ENCODE data around the gene TMEM270. TPM values are rescaled to one million over a fixed set of nuclear protein-coding genes. Genes with fewer than 3 reads are reported as not detected.

Gene TMEM270
- total and polyA plus RNA-seq, 4 donors, result not detected

- 74 to 77% methylated on average over 8 of the region's 8 CpGs for WGBS, 2 donors
- intact Hi-C loops (cut with DNase I), result loop anchor here (5.0 kb wide), 5 partner anchors 107 to 537 kb away; no protein-coding TSS in a partner anchor
- Histone ChIP-seq H3K27me3 (ENCODE audit: control insufficient read depth in 1 of 2, insufficient read depth in 2 of 2, low read length in 1 of 2) (no peaks in the 10 kb centered on the region), H3K36me3 (ENCODE audit: control insufficient read depth in 1 of 2, insufficient read depth in 2 of 2, low read length in 1 of 2) (no peaks in the 10 kb centered on the region), H3K27ac (ENCODE audit: low read depth in 1 of 2, low read length in 2 of 2) (no peak overlapping the region), H3K9me3 (ENCODE audit: control insufficient read depth, low read length) (no peaks in the 10 kb centered on the region), H3K4me1 (ENCODE audit: control insufficient read depth in 1 of 2, insufficient read depth in 2 of 2, low read length in 2 of 2) (no peaks in the 10 kb centered on the region), H3K4me3 (ENCODE audit: low read length in 2 of 2) (no peak overlapping the region)
- no peak for DNase-seq
- ATAC-seq (ENCODE audit: low FRiP score), result no peak
Observed at GRCh38 chr7:73864981-73865711, 4.2 kb downstream of the TMEM270 start.

GRCh38 chr7:73865738-73866445 is 4.9 kb downstream of the TMEM270 start:
- intact Hi-C loops (cut with DNase I), result loop anchor here (1.0 to 5.0 kb wide), 7 partner anchors 106 to 536 kb away; no protein-coding TSS in a partner anchor
- peak; percentile 72 for ATAC-seq (ENCODE audit: low FRiP score)
- no peak for DNase-seq

GRCh38 chr7:73866446-73866767 is 5.4 kb downstream of the TMEM270 start:
- Histone ChIP-seq H3K9me3 (ENCODE audit: control insufficient read depth, low read length) (no peaks in the 10 kb centered on the region), H3K27ac (ENCODE audit: low read depth in 1 of 2, low read length in 2 of 2) (no peak overlapping the region), H3K27me3 (ENCODE audit: control insufficient read depth in 1 of 2, insufficient read depth in 2 of 2, low read length in 1 of 2) (no peaks in the 10 kb centered on the region), H3K4me3 (ENCODE audit: low read length in 2 of 2) (no peak overlapping the region), H3K36me3 (ENCODE audit: control insufficient read depth in 1 of 2, insufficient read depth in 2 of 2, low read length in 1 of 2) (no peaks in the 10 kb centered on the region), H3K4me1 (ENCODE audit: control insufficient read depth in 1 of 2, insufficient read depth in 2 of 2, low read length in 2 of 2) (no peaks in the 10 kb centered on the region)
- intact Hi-C loops (cut with DNase I), result loop anchor here (1.0 to 5.0 kb wide), 7 partner anchors 106 to 536 kb away; no protein-coding TSS in a partner anchor
- ATAC-seq (ENCODE audit: low FRiP score) (no peak), DNase-seq (no peak)
- WGBS, 2 donors, result 98 to 100% methylated on average over 1 of the region's 1 CpG

More at GRCh38 chr7:73865738-73866445, 4.9 kb downstream of the TMEM270 start:
- H3K4me1 ChIP-seq (ENCODE audit: control insufficient read depth in 1 of 2, insufficient read depth in 2 of 2, low read length in 2 of 2), result no peaks in the 10 kb centered on the region
- WGBS, 2 donors, result 55 to 60% methylated on average over 6 of the region's 6 CpGs
- H3K36me3 ChIP-seq (ENCODE audit: control insufficient read depth in 1 of 2, insufficient read depth in 2 of 2, low read length in 1 of 2), result no peaks in the 10 kb centered on the region
- no peaks in the 10 kb centered on the region for H3K27me3 ChIP-seq (ENCODE audit: control insufficient read depth in 1 of 2, insufficient read depth in 2 of 2, low read length in 1 of 2)
- H3K27ac ChIP-seq (ENCODE audit: low read depth in 1 of 2, low read length in 2 of 2), result no peak overlapping the region
- no peak overlapping the region for H3K4me3 ChIP-seq (ENCODE audit: low read length in 2 of 2)
- no peaks in the 10 kb centered on the region for H3K9me3 ChIP-seq (ENCODE audit: control insufficient read depth, low read length)

GRCh38 chr7:73869011-73869798 is 8.2 kb downstream of the TMEM270 start:
- peak overlapping the region; percentile 73 to 88 for H3K27ac ChIP-seq (ENCODE audit: low read depth in 1 of 2, low read length in 2 of 2)
- intact Hi-C loops (cut with DNase I), result loop anchor here (5.0 kb wide), 5 partner anchors 103 to 533 kb away; no protein-coding TSS in a partner anchor
- H3K4me1 ChIP-seq (ENCODE audit: control insufficient read depth in 1 of 2, insufficient read depth in 2 of 2, low read length in 2 of 2), result no peaks in the 10 kb centered on the region
- peak; percentile 76 for ATAC-seq (ENCODE audit: low FRiP score)
- H3K27me3 ChIP-seq (ENCODE audit: control insufficient read depth in 1 of 2, insufficient read depth in 2 of 2, low read length in 1 of 2), result no peaks in the 10 kb centered on the region
- no peaks in the 10 kb centered on the region for H3K36me3 ChIP-seq (ENCODE audit: control insufficient read depth in 1 of 2, insufficient read depth in 2 of 2, low read length in 1 of 2)
- 5 to 8% methylated on average over 23 to 24 of the region's 24 CpGs for WGBS, 2 donors
- no peaks in the 10 kb centered on the region for H3K9me3 ChIP-seq (ENCODE audit: control insufficient read depth, low read length)
- no peak overlapping the region for H3K4me3 ChIP-seq (ENCODE audit: low read length in 2 of 2)
- peak; percentile 76 to 91 for DNase-seq

GRCh38 chr7:73870041-73870492 is 9.1 kb downstream of the TMEM270 start:
- peak; percentile 67 to 82 for DNase-seq
- no peaks in the 10 kb centered on the region for H3K4me1 ChIP-seq (ENCODE audit: control insufficient read depth in 1 of 2, insufficient read depth in 2 of 2, low read length in 2 of 2)

GRCh38 chr7:73871163-73872011 is 10.4 kb downstream of the TMEM270 start:
- Histone ChIP-seq H3K27ac (ENCODE audit: low read depth in 1 of 2, low read length in 2 of 2) (peak overlapping the region; percentile 58 to 88), H3K27me3 (ENCODE audit: control insufficient read depth in 1 of 2, insufficient read depth in 2 of 2, low read length in 1 of 2) (no peaks in the 10 kb centered on the region), H3K36me3 (ENCODE audit: control insufficient read depth in 1 of 2, insufficient read depth in 2 of 2, low read length in 1 of 2) (no peaks in the 10 kb centered on the region), H3K4me1 (ENCODE audit: control insufficient read depth in 1 of 2, insufficient read depth in 2 of 2, low read length in 2 of 2) (no peaks in the 10 kb centered on the region), H3K4me3 (ENCODE audit: low read length in 2 of 2) (no peak overlapping the region), H3K9me3 (ENCODE audit: control insufficient read depth, low read length) (no peaks in the 10 kb centered on the region)
- DNase-seq (no peak), ATAC-seq (ENCODE audit: low FRiP score) (peak; percentile 10)
- intact Hi-C loops (cut with DNase I), result no loop called here
- WGBS, 2 donors, result 48 to 58% methylated on average over 20 of the region's 20 CpGs

More at GRCh38 chr7:73870041-73870492, 9.1 kb downstream of the TMEM270 start:
- Histone ChIP-seq H3K9me3 (ENCODE audit: control insufficient read depth, low read length) (no peaks in the 10 kb centered on the region), H3K4me3 (ENCODE audit: low read length in 2 of 2) (no peak overlapping the region), H3K27ac (ENCODE audit: low read depth in 1 of 2, low read length in 2 of 2) (peak overlapping the region; percentile 73 to 88), H3K36me3 (ENCODE audit: control insufficient read depth in 1 of 2, insufficient read depth in 2 of 2, low read length in 1 of 2) (no peaks in the 10 kb centered on the region), H3K27me3 (ENCODE audit: control insufficient read depth in 1 of 2, insufficient read depth in 2 of 2, low read length in 1 of 2) (no peaks in the 10 kb centered on the region)
- 3 to 11% methylated on average over 15 of the region's 15 CpGs for WGBS, 2 donors
- intact Hi-C loops (cut with DNase I), result no loop called here
- peak; percentile 9 for ATAC-seq (ENCODE audit: low FRiP score)

GRCh38 chr7:73872056-73872908 is 11.3 kb downstream of the TMEM270 start:
- H3K27me3 ChIP-seq (ENCODE audit: control insufficient read depth in 1 of 2, insufficient read depth in 2 of 2, low read length in 1 of 2), result no peaks in the 10 kb centered on the region
- no peak overlapping the region for H3K4me3 ChIP-seq (ENCODE audit: low read length in 2 of 2)
- DNase-seq, result no peak
- H3K4me1 ChIP-seq (ENCODE audit: control insufficient read depth in 1 of 2, insufficient read depth in 2 of 2, low read length in 2 of 2), result no peaks in the 10 kb centered on the region
- no peak for ATAC-seq (ENCODE audit: low FRiP score)
- no peaks in the 10 kb centered on the region for H3K36me3 ChIP-seq (ENCODE audit: control insufficient read depth in 1 of 2, insufficient read depth in 2 of 2, low read length in 1 of 2)
- H3K9me3 ChIP-seq (ENCODE audit: control insufficient read depth, low read length), result no peaks in the 10 kb centered on the region
- WGBS, 2 donors, result 32 to 34% methylated on average over 9 to 13 of the region's 13 CpGs
- peak overlapping the region; percentile 58 to 88 for H3K27ac ChIP-seq (ENCODE audit: low read depth in 1 of 2, low read length in 2 of 2)
- intact Hi-C loops (cut with DNase I), result no loop called here

Data from aorta (tissue), 5 donors.